Suprapubic skin (tissue), 4 donors: Measurements from ENCODE around the gene DYRK2.

Experiments
- CTCF ChIP-seq, 2 donors: fragments of 200-600 bp in 1 of 2; fragments of 450-650 bp in 1 of 2; sonication (generic) in 1 of 2; IDR thresholded peaks; one replicate each; pipeline ENCODE4 v1.5.1; 2016 to 2019; ENCODE audit warnings: antibody characterized with exemption in 2 of 2, mild to moderate bottlenecking in 1 of 2, moderate library complexity in 1 of 2
- EP300 ChIP-seq: sonication (generic); formaldehyde crosslinking; IDR thresholded peaks from one replicate; pipeline ENCODE4 v1.6.1; 2017; ENCODE audit warnings: antibody characterized with exemption
- POLR2A ChIP-seq, 2 donors: fragments of 450-650 bp; IDR thresholded peaks; one replicate each; pipeline ENCODE4 v1.6.1; 2017; ENCODE audit warnings: antibody characterized with exemption in 2 of 2, mild to moderate bottlenecking in 2 of 2, moderate library complexity in 2 of 2
- POLR2AphosphoS5 ChIP-seq, 3 donors: sonication (generic); formaldehyde crosslinking; IDR thresholded peaks; one replicate each; pipeline ENCODE4 v1.6.1; 2017; ENCODE audit warnings: antibody characterized with exemption in 3 of 3

- TF ChIP-seq POLR2AphosphoS5 (IDR thresholded peaks at IDR 0.05) (no peak), CTCF (IDR thresholded peaks at IDR 0.05) (no peak), POLR2A (IDR thresholded peaks at IDR 0.05) (no peak), EP300 (no peak)
These were observed 18.1 kb downstream of the DYRK2 start for GRCh38 chr12:67666605-67667004.
